ENCODE data around the gene MYO1G. TPM values are rescaled to one million over a fixed set of nuclear protein-coding genes. Genes with fewer than 3 reads are reported as not detected.

MYO1G gene
- total and polyA plus RNA-seq, 9 of the 15 experiments (the other 6 are each of a cell fraction or from before 2014, with no cell fraction given) = 0.03 to 0.62 (median 0.13) TPM; not detected in 1

DNA sequence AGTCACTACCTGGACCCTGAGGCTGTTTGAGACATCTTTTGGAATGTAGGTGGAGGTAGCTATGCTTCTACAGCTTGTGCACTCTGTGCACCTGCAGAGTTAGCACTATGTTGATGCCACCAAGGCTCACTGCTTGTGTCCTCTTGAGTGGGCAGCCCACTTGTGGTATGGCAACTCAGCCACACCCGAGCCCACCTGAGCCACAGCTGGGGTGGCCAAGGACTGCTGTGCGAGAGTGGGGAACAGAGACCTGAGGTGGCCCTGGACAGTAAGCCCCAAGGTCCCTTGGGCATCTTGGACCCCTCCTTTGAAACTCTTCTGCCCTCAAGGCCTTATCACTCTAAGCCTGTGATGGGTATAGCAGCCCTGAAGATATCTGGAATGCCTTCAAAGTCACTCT, 25.7 kb downstream of the MYO1G start:
- intact Hi-C loops (cut with micrococcal nuclease) = no loop called here
- Histone ChIP-seq H3K9me3 (replicated peaks; ENCODE audit: control insufficient read depth, insufficient read depth, low read depth, low read length) (no peaks in the 10 kb centered on the region), H3K9ac (ENCODE audit: insufficient read depth in 1 of 2, low read depth in 2 of 2, low read length in 2 of 2) (no peak overlapping the region), H2AFZ (ENCODE audit: low read depth, low read length) (no peak overlapping the region), H3K36me3 (ENCODE audit: control insufficient read depth, insufficient read depth, low read length) (no peaks in the 10 kb centered on the region), H3K27ac (ENCODE audit: extremely low read depth, low read depth, low read length) (no peak overlapping the region), H3K4me2 (ENCODE audit: insufficient read depth, low read length) (no peak overlapping the region), H3K4me1 (replicated peaks in 1 of 2; ENCODE audit: control insufficient read depth in 2 of 2, insufficient read depth in 2 of 2, low read length in 2 of 2) (peaks cover 16 to 20% of the 10 kb centered on the region in 2 experiments), H4K20me1 (replicated peaks; ENCODE audit: control insufficient read depth, insufficient read depth, low read length) (no peaks in the 10 kb centered on the region), H3K79me2 (ENCODE audit: control insufficient read depth, insufficient read depth, low read length) (no peaks in the 10 kb centered on the region), H3K27me3 (ENCODE audit: control insufficient read depth in 2 of 2, insufficient read depth in 2 of 2, low read length in 2 of 2) (no peaks in the 10 kb centered on the region), H3K4me3 (no peak overlapping the region), H3K9me1 (ENCODE audit: control insufficient read depth, insufficient read depth, low read length) (no peaks in the 10 kb centered on the region)
- ATAC-seq (no peak), FAIRE-seq (no peak), DNase-seq (ENCODE audit: extremely low read depth in 1 of 4, low spot score in 3 of 4) (no peak)
- POLR2A ChIA-PET = no interaction called here
- CTCF ChIA-PET (ENCODE audit: low intra/inter-chr PET ratio) = no interaction called here
- 84% methylated on average over 2 of the region's 2 CpGs for WGBS (ENCODE audit: insufficient coverage, low coverage, missing lambda C conversion rate)
- in situ Hi-C loops (cut with MboI) = no loop called here
- no peak for TF ChIP-seq ZNF232 (CRISPR knock-in tag; IDR thresholded peaks at IDR 0.05)
- BruUV-seq (replicated peaks) = no TSS peak

DNA sequence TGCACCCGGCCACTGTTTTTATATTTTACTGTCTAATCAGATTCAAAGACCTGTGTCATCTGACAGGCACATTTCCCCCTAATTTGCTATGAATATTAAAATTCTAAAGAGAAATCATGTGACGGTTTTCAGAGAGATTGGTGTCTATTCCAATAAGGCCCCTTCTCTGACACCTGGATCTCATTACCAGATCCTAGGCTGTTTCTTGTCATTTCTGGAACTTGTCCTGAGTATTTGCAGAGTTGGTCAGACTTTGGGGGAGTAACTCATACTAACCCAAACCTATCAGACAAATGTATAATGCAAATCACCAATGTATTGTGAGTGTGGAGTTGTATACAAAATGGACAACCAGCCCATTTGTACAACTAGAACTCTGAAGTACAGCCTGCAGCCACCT, 29.5 kb downstream of the MYO1G start:
- no peak overlapping the region for H3K9ac ChIP-seq (ENCODE audit: insufficient read depth in 1 of 2, low read depth in 2 of 2, low read length in 2 of 2)
- no peak overlapping the region for H2AFZ ChIP-seq (ENCODE audit: low read depth, low read length)
- no peaks in the 10 kb centered on the region for H3K9me3 ChIP-seq (replicated peaks; ENCODE audit: control insufficient read depth, insufficient read depth, low read depth, low read length)
- no peak overlapping the region for H3K4me3 ChIP-seq
- no TSS peak for BruUV-seq (replicated peaks)
- no peaks in the 10 kb centered on the region for H3K27me3 ChIP-seq (ENCODE audit: control insufficient read depth in 2 of 2, insufficient read depth in 2 of 2, low read length in 2 of 2)
- H3K4me2 ChIP-seq (ENCODE audit: insufficient read depth, low read length) = no peak overlapping the region
- no peaks in the 10 kb centered on the region for H3K9me1 ChIP-seq (ENCODE audit: control insufficient read depth, insufficient read depth, low read length)
- H3K4me1 ChIP-seq (replicated peaks in 1 of 2; ENCODE audit: control insufficient read depth in 2 of 2, insufficient read depth in 2 of 2, low read length in 2 of 2) = no peaks in the 10 kb centered on the region
- H4K20me1 ChIP-seq (replicated peaks; ENCODE audit: control insufficient read depth, insufficient read depth, low read length) = no peaks in the 10 kb centered on the region
- H3K36me3 ChIP-seq (ENCODE audit: control insufficient read depth, insufficient read depth, low read length) = no peaks in the 10 kb centered on the region
- CTCF ChIA-PET (ENCODE audit: low intra/inter-chr PET ratio) = no interaction called here
- WGBS (ENCODE audit: insufficient coverage, low coverage, missing lambda C conversion rate) = 32% methylated on average over 2 of the region's 2 CpGs
- ATAC-seq = no peak
- in situ Hi-C loops (cut with MboI) = no loop called here
- no peak for DNase-seq (ENCODE audit: extremely low read depth in 1 of 4, low spot score in 3 of 4)
- no peak overlapping the region for H3K27ac ChIP-seq (ENCODE audit: extremely low read depth, low read depth, low read length)
- no peak for FAIRE-seq
- no peaks in the 10 kb centered on the region for H3K79me2 ChIP-seq (ENCODE audit: control insufficient read depth, insufficient read depth, low read length)
- POLR2A ChIA-PET = no interaction called here
- intact Hi-C loops (cut with micrococcal nuclease) = no loop called here
- TF ChIP-seq, protein P1, sequence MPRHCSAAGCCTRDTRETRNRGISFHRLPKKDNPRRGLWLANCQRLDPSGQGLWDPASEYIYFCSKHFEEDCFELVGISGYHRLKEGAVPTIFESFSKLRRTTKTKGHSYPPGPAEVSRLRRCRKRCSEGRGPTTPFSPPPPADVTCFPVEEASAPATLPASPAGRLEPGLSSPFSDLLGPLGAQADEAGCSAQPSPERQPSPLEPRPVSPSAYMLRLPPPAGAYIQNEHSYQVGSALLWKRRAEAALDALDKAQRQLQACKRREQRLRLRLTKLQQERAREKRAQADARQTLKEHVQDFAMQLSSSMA (CRISPR knock-in tag; IDR thresholded peaks at IDR 0.05) = no peak
- TF ChIP-seq MEF2D (tag; conservative IDR thresholded peaks at IDR 0.05; ENCODE audit: low read depth) (no peak), CREBBP (IDR thresholded peaks at IDR 0.05; ENCODE audit: low read depth, low read length) (no peak), ZNF444 (CRISPR knock-in tag; IDR thresholded peaks at IDR 0.05) (no peak), ZNF134 (CRISPR knock-in tag; conservative IDR thresholded peaks at IDR 0.05) (no peak), TEAD1 (CRISPR knock-in tag; IDR thresholded peaks at IDR 0.05) (no peak)
- TF ChIP-seq, protein P2, sequence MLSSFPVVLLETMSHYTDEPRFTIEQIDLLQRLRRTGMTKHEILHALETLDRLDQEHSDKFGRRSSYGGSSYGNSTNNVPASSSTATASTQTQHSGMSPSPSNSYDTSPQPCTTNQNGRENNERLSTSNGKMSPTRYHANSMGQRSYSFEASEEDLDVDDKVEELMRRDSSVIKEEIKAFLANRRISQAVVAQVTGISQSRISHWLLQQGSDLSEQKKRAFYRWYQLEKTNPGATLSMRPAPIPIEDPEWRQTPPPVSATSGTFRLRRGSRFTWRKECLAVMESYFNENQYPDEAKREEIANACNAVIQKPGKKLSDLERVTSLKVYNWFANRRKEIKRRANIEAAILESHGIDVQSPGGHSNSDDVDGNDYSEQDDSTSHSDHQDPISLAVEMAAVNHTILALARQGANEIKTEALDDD (IDR thresholded peaks at IDR 0.05) = no peak
- TF ChIP-seq, protein P3, sequence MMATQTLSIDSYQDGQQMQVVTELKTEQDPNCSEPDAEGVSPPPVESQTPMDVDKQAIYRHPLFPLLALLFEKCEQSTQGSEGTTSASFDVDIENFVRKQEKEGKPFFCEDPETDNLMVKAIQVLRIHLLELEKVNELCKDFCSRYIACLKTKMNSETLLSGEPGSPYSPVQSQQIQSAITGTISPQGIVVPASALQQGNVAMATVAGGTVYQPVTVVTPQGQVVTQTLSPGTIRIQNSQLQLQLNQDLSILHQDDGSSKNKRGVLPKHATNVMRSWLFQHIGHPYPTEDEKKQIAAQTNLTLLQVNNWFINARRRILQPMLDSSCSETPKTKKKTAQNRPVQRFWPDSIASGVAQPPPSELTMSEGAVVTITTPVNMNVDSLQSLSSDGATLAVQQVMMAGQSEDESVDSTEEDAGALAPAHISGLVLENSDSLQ (IDR thresholded peaks at IDR 0.05) = no peak
- TF ChIP-seq, protein P4, sequence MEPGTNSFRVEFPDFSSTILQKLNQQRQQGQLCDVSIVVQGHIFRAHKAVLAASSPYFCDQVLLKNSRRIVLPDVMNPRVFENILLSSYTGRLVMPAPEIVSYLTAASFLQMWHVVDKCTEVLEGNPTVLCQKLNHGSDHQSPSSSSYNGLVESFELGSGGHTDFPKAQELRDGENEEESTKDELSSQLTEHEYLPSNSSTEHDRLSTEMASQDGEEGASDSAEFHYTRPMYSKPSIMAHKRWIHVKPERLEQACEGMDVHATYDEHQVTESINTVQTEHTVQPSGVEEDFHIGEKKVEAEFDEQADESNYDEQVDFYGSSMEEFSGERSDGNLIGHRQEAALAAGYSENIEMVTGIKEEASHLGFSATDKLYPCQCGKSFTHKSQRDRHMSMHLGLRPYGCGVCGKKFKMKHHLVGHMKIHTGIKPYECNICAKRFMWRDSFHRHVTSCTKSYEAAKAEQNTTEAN (CRISPR knock-in tag; IDR thresholded peaks at IDR 0.05) = no peak
